Endodermal cell (in vitro differentiated cells): ENCODE data around the gene CUL9. TPM values are rescaled to one million over a fixed set of nuclear protein-coding genes. Genes with fewer than 3 reads are reported as not detected.

Experiments used
- DNase-seq: peaks from one replicate; pipeline ENCODE4 v3.0.0-alpha.2; 2017
- H3K27ac ChIP-seq: 2 replicates; pipeline ENCODE4 v1.5.1; 2013; ENCODE audit warnings: mild to moderate bottlenecking, low read depth, low read length, moderate library complexity
- H3K27me3 ChIP-seq: 2 replicates; pipeline ENCODE4 v1.6.1; 2013; ENCODE audit warnings: mild to moderate bottlenecking, low read length, moderate library complexity; ENCODE audit not compliant: insufficient read depth, control insufficient read depth, poor library complexity, severe bottlenecking
- H3K36me3 ChIP-seq: 2 replicates; pipeline ENCODE4 v1.7.0; 2013; ENCODE audit warnings: mild to moderate bottlenecking, low read length, moderate library complexity; ENCODE audit not compliant: control insufficient read depth, insufficient read depth
- H3K4me1 ChIP-seq: one replicate; pipeline ENCODE4 v1.7.0; 2013; ENCODE audit warnings: low read length; ENCODE audit not compliant: control insufficient read depth, insufficient read depth
- H3K4me3 ChIP-seq: 2 replicates; pipeline ENCODE4 v1.5.1; 2013; ENCODE audit warnings: mild to moderate bottlenecking, low read length, moderate library complexity
- H3K9ac ChIP-seq: 2 replicates; pipeline ENCODE4 v1.6.1; 2013; ENCODE audit warnings: mild to moderate bottlenecking, low read length, moderate library complexity; ENCODE audit not compliant: poor library complexity, severe bottlenecking; ENCODE audit errors: extremely low read depth
- H3K9me3 ChIP-seq: 2 replicates; pipeline ENCODE4 v1.6.1; 2013; ENCODE audit warnings: mild to moderate bottlenecking, low read length, moderate library complexity; ENCODE audit not compliant: control insufficient read depth
- H3K27ac Mint-ChIP-seq: 2 replicates; pipeline ENCODE4 v1.8.0; 2020; ENCODE audit warnings: mixed read lengths
- H3K27me3 Mint-ChIP-seq: 2 replicates; pipeline ENCODE4 v1.8.0; 2021; ENCODE audit warnings: mild to moderate bottlenecking, mixed read lengths; ENCODE audit not compliant: insufficient read depth
- H3K36me3 Mint-ChIP-seq: 2 replicates; pipeline ENCODE4 v1.8.0; 2020; ENCODE audit warnings: low read depth, mixed read lengths
- H3K4me1 Mint-ChIP-seq: 2 replicates; pipeline ENCODE4 v1.8.0; 2020; ENCODE audit warnings: mixed read lengths
- H3K4me3 Mint-ChIP-seq: 2 replicates; pipeline ENCODE4 v1.8.0; 2020; ENCODE audit warnings: mild to moderate bottlenecking, moderate library complexity, mixed read lengths
- H3K9me3 Mint-ChIP-seq: 2 replicates; pipeline ENCODE4 v1.8.0; 2020; ENCODE audit warnings: mild to moderate bottlenecking, mixed read lengths
- CTCF ChIP-seq: fragments of 200-600 bp; sonication (generic); conservative IDR thresholded peaks from 2 replicates; pipeline ENCODE4 v1.5.0; 2021; ENCODE audit warnings: antibody characterized with exemption, mild to moderate bottlenecking
- WGBS, 2 experiments: methylation state at CpG; one replicate each; pipeline versions ENCODE4 v1.1.5 to v1.1.7; 2013; ENCODE audit warnings: missing lambda C conversion rate in 2 of 2, mixed read lengths in 1 of 2; ENCODE audit not compliant: insufficient coverage in 1 of 2, insufficient read length in 1 of 2; 5-methylcytosine and 5-hydroxymethylcytosine counted together
- total RNA-seq, 2 donors: library from RNA; stranded (reverse); fragmentation: NEBNext Ultra II Directional in 1 of 2; extraction: Animal tissue kit (Norgen Biotek cat#: 25700) in 1 of 2; gene quantifications; 2 replicates in 1 of 2; 3 replicates in 1 of 2; pipeline ENCODE4 v1.2.1, GENCODE V29; 2021

Gene CUL9
- total RNA-seq, 2 donors from 2014 or later: 30.3 to 34.1 TPM

- Histone ChIP-seq H3K36me3 (peaks cover 3% of the 10 kb centered on the region), H3K9ac (no peak overlapping the region), H3K27me3 (no peaks in the 10 kb centered on the region), H3K4me3 (no peak overlapping the region), H3K4me1 (no peaks in the 10 kb centered on the region), H3K9me3 (no peaks in the 10 kb centered on the region), H3K27ac (no peak overlapping the region)
- no peak overlapping the region for H3K4me3 Mint-ChIP-seq
- H3K4me1 Mint-ChIP-seq: no peaks in the 10 kb centered on the region
- 94 to 96% methylated on average over 6 to 8 of the region's 8 CpGs for WGBS, 2 experiments
- no peaks in the 10 kb centered on the region for H3K9me3 Mint-ChIP-seq
- no peak for DNase-seq
- no peaks in the 10 kb centered on the region for H3K27me3 Mint-ChIP-seq
- TF ChIP-seq CTCF: no peak
- H3K27ac Mint-ChIP-seq: no peak overlapping the region
- peaks cover 16% of the 10 kb centered on the region for H3K36me3 Mint-ChIP-seq
These were observed 33.1 kb downstream of the CUL9 start for GRCh38 chr6:43215066-43215465.

- H3K9me3 Mint-ChIP-seq: no peaks in the 10 kb centered on the region
- no peak overlapping the region for H3K27ac Mint-ChIP-seq
- peaks cover 16% of the 10 kb centered on the region for H3K36me3 Mint-ChIP-seq
- no peak for TF ChIP-seq CTCF
- no peak overlapping the region for H3K4me3 ChIP-seq
- no peaks in the 10 kb centered on the region for H3K27me3 Mint-ChIP-seq
- H3K27me3 ChIP-seq: no peaks in the 10 kb centered on the region
- H3K9ac ChIP-seq: no peak overlapping the region
- WGBS, 2 experiments: 88 to 98% methylated on average over 7 to 12 of the region's 12 CpGs
- H3K36me3 ChIP-seq: peaks cover 3% of the 10 kb centered on the region
- H3K27ac ChIP-seq: no peak overlapping the region
- no peak overlapping the region for H3K4me3 Mint-ChIP-seq
- H3K4me1 ChIP-seq: no peaks in the 10 kb centered on the region
- DNase-seq: no peak
- H3K9me3 ChIP-seq: no peaks in the 10 kb centered on the region
- H3K4me1 Mint-ChIP-seq: no peaks in the 10 kb centered on the region
These were observed 34.2 kb downstream of the CUL9 start for GRCh38 chr6:43216200-43216599.

GRCh38 chr6:43217351-43217750 is 35.4 kb downstream of the CUL9 start:
- Histone ChIP-seq H3K9ac (no peak overlapping the region), H3K4me3 (no peak overlapping the region), H3K4me1 (no peaks in the 10 kb centered on the region), H3K36me3 (peaks cover 3% of the 10 kb centered on the region), H3K27ac (no peak overlapping the region), H3K27me3 (no peaks in the 10 kb centered on the region), H3K9me3 (no peaks in the 10 kb centered on the region)
- no peak overlapping the region for H3K4me3 Mint-ChIP-seq
- H3K36me3 Mint-ChIP-seq: peaks cover 16% of the 10 kb centered on the region
- no peaks in the 10 kb centered on the region for H3K27me3 Mint-ChIP-seq
- H3K9me3 Mint-ChIP-seq: no peaks in the 10 kb centered on the region
- WGBS, 2 experiments: 88 to 94% methylated on average over 5 of the region's 5 CpGs
- no peak for DNase-seq
- no peak for TF ChIP-seq CTCF
- no peak overlapping the region for H3K27ac Mint-ChIP-seq
- peaks cover 5% of the 10 kb centered on the region for H3K4me1 Mint-ChIP-seq
